HG03432 (cell line): ENCODE results near the gene NUP93.

ENCODE experiments used
- ATAC-seq: cut with Tn5 transposase; IDR thresholded peaks from one replicate; pipeline ENCODE4 v1.9.1; 2021; ENCODE audit warnings: mild to moderate bottlenecking, moderate library complexity; ENCODE audit not compliant: unreplicated experiment

NUP93 gene

GRCh38 chr16:56741399-56741798 lies 11.5 kb downstream of the NUP93 start:
- ATAC-seq = no peak

DNA sequence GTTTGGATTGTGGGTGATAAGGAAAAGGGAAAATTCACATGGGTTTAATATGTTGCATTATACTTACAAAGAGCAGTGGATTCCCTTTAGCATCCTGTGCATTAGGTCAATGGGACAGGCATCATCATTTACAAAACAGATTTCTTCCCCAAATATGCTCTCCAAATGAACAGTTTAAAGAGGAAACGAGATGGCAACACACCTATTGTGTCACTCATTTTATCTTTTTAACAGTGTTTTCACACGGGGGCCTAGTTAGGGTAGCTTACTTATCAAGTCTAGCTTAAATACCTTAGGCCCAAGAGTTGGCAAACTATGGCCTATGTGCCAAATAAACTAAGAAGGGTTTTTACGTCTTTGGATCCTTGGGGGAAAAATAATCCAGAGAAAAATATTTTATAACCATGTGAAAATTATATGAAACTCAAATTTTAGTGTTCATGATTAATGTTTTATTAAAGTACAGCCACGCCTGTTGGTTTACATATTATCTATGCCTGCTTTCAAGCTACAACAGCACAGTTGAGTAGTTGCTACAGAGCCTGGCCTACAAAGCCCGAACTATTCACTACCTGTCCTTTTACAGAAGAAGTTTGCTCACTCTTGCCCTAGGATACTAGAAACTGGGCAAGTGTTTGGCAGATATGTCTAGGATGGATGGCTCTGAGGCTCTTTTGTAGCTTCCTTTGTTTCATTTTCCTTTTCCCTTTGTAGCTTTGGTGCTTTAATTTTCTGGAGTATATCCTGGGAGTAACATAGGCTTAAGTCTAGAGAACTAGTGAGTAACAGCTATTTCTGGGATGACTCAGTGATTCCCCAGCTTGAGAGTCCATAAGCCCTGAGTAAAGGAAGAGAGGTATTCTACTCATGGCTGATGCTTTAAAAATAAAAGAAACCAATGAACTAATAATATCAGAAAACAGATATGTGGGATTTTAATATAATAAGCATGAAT lies 12.4 kb downstream of the NUP93 start:
- ATAC-seq = no peak

GRCh38 chr16:56743840-56744239 lies 13.9 kb downstream of the NUP93 start:
- ATAC-seq = no peak

- ATAC-seq = no peak
Observed at GRCh38 chr16:56744996-56745640, 15.2 kb downstream of the NUP93 start.

DNA sequence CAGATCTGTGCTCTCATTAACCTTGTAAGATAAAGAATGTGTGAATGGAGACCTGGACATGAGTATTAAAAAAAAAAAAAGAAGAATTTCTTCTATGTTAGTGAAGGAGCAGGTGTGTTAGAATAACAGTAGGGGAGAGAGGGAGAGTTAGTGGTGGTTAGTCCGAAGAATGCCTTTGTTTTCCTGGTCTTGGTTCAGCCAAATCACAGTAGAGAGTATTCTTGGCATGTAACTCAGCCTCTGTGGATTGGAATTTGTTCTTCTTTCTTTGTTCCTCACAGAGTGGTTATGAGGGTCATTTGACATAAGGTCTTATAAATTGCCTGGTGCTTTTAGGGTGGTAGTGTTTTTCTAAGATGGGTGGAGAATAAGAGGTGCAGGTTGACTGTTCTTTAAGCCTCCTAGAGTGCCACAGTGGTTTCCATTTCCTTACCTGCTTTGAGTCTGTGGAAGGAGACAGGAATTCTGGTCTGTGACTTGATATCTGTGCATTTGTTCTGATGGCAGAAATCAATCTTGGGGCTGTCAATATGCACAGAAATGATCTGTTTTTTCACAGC lies 17.6 kb downstream of the NUP93 start:
- no peak for ATAC-seq

GRCh38 chr16:56748191-56748590 lies 18.3 kb downstream of the NUP93 start:
- ATAC-seq = no peak

DNA sequence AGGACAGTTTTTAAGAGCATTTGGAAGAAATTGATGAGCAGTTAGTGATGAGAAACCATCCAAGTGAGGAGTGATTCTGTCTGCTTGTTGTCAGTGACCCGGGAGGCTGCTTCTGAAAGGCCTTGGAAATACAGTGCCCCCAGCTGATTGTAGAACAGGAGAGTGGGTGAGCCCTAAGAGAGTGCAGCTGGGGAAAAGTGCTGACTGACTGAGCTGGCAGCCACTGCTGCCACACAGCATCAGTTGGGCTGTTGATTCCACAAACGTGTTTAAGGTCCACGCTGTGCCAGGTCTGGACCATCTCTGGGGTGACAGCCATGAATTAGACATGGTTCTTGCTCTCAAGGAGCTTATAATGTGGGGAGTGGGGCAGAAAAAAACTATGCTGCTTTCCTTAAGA lies 18.9 kb downstream of the NUP93 start:
- no peak for ATAC-seq

GRCh38 chr16:56749672-56750491 lies 20.0 kb downstream of the NUP93 start:
- no peak for ATAC-seq

- ATAC-seq = no peak
Observed at GRCh38 chr16:56753410-56753809, 23.5 kb downstream of the NUP93 start.

- no peak for ATAC-seq
Observed at GRCh38 chr16:56755038-56755437, 25.1 kb downstream of the NUP93 start.

- no peak for ATAC-seq
Observed at GRCh38 chr16:56758432-56758831, 28.5 kb downstream of the NUP93 start.

DNA sequence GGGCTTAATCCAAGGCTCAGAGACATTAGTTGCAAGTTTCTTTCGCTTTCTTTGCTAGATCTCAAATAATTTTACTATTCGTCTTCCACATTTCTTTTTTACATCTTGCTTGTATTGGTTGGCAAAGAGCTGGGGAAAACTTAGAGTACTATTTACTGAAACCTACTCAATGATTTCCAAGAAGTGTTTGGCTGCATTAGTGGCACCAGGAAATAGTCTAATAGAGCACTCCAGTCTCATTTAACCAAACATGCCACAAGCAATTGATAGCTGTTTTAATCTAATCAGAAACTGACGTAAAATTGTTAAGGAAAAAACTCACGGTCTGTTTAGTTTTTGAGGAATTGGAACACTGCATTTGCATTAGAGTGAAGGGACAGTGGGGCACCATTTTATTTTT lies 29.0 kb downstream of the NUP93 start:
- no peak for ATAC-seq

GRCh38 chr16:56763291-56763916 lies 33.5 kb downstream of the NUP93 start:
- no peak for ATAC-seq

GRCh38 chr16:56764835-56765234 lies 34.9 kb downstream of the NUP93 start:
- no peak for ATAC-seq

DNA sequence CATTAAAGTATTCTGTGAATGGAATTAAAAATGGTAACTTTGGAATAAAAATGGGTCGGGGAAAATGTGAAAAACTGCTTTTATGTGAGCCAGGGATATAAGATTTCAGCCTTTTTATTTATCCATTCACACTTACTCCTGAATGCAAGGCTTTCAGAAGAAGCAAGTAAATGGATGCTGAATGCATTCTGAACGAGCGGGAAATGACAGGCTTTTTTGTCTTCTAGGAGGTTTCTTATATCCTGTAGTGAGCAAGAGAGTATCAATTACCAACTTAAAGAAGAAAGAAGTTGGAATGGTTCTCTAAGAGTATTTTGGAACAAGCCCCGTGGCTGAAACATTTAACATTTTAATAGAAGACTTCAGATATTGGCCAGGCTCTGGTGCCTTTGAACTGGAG lies 36.0 kb downstream of the NUP93 start:
- no peak for ATAC-seq

- no peak for ATAC-seq
Observed at GRCh38 chr16:56767024-56767423, 37.1 kb downstream of the NUP93 start.

DNA sequence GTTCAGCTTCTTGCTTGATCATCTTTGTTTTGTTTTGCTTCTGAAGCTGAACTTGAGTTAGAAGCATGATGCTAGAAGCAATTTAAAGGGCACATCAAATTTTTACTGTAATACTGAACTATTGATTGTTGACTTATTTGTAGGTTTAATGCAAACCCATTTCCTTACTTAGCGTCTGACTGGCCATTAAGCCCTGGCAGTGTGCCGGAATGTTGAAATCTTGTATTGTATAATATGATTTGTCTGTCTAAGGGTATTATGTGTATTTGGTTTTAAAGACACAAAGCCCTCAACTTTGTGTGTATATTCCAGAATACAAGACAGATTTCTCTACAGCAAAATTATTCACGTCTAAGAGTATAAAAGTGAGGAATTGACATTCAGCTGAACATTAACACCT lies 39.7 kb downstream of the NUP93 start:
- no peak for ATAC-seq

DNA sequence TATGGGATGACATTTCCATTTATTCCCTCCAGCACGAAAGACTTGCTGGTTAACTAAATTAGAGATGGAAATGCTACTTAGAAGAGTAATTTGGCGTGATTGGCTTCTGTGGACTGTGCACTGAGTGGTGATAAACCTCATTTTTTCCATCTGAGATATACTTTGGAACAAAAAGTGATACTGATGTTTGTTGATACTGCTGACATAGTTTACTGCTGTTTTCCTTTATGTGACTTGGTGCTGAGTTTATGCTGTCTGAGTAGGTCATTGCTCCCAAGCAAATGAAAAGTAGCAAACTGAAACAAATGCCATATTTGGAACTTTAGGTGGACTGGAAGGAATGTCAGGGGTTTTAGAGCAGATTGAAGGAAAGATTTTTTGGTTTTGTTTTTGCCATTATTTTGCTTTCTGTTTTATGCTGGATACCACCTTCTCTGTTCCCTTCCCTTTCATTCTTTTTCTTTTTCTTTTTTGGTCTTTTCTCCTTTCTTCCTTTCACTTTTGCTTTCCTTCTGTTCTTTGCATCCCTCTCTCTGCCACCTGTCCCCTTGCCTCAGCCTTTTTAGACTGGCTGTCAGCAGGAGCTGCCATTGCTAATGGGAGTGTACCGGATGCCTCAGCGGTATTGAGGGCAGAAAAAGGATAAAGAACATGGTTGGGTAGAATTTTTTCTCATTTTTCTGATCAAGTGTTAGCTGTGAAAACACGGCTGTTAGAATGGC lies 41.8 kb downstream of the NUP93 start:
- no peak for ATAC-seq

GRCh38 chr16:56773532-56773931 lies 43.6 kb downstream of the NUP93 start:
- ATAC-seq = no peak
